Smooth muscle cell of the brain vasculature (primary cell): Measurements from ENCODE around the gene RRBP1.

Source experiments
- DNase-seq: peaks from one replicate; pipeline ENCODE4 v3.0.0-alpha.2; 2012; ENCODE audit warnings: low read depth, low spot score

Gene RRBP1

GRCh38 chr20:17609811-17610377, 72.1 kb downstream of the RRBP1 start:
- no peak for DNase-seq

DNA sequence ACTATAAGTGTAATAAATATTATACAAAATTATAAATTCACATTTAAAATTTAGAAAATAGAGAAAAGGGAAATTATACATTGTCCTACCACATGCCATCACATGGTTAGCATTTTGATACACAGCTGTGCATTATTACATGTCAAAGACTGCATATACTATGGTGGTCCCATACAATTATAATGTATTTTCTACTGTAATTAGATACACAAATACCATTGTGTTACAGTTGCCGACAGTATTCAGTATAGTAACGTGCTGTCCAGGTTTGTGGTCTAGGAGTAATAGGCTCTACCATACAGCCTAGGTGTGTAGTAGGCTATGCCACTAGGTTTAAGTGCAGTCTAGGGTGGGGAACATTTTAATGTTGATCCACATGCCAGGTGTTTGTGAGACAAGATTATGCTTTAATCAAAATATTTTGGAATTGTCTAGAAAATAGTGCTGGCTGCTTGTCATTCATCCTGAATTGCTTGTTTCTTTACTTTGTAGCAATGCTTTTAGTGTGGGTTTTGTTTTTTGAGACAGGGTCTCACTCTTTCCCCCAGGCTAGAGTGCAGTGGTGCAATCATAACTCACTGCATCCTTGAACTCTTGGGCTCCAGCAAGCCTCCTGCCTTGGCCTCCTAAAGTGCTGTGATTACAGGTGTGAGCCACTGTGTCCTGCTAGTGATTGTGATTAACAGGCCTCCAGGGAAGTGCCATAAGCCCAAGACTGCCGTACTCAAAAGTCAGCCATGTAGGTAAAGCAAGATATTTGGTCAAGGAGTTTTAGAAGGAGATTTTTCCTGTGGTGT, 73.1 kb downstream of the RRBP1 start:
- DNase-seq: no peak

DNA sequence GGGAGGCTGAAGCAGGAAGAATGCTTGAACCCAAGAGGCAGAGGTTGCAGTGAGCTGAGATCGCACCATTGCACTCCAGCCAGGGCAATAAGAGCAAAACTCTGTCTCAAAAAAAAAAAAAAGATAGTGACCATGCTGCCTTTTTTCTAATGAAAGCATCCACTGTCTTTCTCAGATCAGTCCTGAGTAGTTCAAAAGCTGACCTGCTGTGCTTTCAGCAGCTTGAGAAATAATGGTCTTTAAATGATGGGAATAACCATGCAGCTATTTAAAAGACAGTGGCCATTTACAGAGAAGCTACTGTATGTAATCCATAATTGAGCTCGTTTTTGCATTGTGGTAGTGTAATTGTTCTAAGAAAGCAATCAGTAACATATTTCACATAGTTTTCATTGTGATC, 76.0 kb downstream of the RRBP1 start:
- DNase-seq: no peak

GRCh38 chr20:17605131-17605660, 76.8 kb downstream of the RRBP1 start:
- DNase-seq: no peak

- DNase-seq: no peak
Observed at GRCh38 chr20:17602493-17602892, 79.5 kb downstream of the RRBP1 start.

DNA sequence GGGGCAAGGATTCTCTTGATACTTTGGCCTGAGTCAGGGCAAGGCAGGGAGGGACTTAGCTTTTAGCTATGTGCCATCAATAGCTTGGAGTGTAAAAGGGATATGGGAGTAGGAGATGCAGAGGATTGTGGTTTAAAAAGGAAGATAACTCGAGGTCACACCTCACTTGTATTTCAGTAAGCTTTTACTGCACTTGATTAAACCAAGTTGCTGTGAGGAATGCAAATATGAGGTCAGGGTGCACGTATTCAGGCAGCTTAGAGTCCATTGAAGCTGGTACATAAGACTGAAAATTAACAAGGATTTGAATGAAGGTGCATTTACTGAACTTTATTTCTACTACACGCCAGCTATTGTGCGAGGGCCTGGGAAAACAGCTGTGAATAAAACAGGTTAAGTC, 80.1 kb downstream of the RRBP1 start:
- DNase-seq: no peak

DNA sequence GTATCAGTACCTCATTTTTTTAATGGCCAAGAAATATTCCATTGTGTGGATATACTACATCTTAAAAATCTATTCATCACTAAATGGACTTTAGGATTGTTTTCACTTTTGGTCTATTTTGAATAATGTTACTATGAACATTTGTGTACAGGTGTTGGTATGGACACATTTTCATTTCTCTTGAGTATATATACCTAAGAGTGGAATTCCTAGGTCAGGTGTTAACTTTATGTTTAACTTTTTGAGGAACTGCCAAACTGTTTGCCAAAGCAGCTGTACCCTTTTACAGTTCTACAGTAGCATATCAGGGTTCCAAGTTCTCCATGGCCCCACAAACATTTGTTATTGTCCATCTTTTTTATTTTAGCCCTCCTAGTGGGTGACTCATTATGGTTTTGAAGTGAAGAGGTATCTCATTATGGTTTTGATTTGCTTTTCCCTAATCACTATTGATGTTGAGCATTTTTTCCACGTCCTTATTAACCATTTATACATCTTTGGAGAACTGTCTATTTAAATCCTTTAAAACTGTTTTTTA, 84.0 kb downstream of the RRBP1 start:
- no peak for DNase-seq

- DNase-seq: no peak
Observed at GRCh38 chr20:17595856-17596255, 86.2 kb downstream of the RRBP1 start.

DNA sequence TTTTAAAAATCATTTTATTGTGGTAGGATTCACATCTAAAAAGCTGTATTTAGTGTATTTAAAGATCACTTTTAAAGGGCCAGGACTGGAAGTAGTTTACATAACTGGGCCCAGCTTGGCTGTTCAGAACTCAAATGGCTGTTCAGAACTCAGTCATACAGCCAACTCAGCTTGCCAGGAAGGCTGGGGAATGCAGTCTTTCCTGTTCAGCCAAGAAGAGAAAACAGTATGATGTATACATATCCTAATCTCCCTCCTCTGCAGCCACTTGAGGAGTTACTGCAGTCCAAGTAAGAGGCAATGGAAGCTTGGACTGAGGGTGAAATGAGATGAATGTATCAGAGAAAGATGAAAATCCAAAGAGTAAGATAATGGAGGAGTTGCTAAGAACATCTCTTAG, 87.6 kb downstream of the RRBP1 start:
- no peak for DNase-seq

GRCh38 chr20:17593902-17594301, 88.1 kb downstream of the RRBP1 start:
- no peak for DNase-seq

DNA sequence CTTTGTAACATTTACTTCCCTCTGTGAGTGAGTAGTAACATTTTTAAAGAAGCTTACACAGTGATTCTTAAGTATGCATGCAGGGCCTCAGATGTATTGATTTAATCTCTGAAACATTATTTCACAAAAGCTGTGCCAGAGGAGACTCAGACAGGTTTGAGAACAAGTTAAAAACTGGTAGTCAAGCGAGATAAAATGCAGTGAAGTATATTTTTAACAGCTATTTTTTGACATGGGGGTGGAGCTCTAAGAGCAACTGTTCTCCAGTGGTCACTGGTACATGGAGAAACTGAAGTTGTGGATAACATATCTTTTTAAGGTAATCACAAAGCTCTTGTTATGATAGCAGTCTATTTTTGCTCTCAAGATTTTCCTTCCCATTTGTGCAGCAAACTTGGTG, 91.8 kb downstream of the RRBP1 start:
- no peak for DNase-seq

DNA sequence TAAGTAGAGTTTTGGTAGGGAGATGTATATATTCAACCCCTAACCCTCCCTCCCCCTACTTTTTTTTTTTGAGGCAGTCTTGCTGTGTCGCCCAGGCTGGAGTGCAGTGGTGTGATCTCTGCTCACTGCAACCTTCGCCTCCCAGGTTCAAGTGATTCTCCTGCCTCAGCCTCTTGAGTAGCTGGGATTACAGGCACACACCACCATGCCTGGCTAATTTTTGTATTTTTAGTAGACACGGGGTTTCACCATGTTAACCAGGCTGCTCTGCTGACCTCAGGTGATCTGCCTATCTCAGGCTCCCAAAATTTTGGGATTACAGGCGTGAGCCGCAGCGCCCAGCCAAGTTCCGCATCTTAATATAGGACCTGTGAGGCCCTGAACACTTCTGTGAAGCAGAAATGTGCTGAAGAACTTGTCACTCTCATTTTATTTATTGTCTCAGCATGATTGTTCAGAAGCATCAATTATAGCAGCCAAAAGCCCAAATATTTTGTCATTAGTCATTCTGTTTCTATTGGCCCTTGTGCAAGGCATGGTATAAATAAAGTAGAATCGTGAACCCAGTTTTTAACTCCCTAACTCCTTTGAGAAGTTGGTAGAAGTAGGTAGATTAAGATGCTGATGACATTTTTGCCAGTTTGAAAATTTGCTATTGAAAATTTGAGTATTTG, 92.7 kb downstream of the RRBP1 start:
- DNase-seq: no peak

- no peak for DNase-seq
Observed at GRCh38 chr20:17587824-17588223, 94.2 kb downstream of the RRBP1 start.

DNA sequence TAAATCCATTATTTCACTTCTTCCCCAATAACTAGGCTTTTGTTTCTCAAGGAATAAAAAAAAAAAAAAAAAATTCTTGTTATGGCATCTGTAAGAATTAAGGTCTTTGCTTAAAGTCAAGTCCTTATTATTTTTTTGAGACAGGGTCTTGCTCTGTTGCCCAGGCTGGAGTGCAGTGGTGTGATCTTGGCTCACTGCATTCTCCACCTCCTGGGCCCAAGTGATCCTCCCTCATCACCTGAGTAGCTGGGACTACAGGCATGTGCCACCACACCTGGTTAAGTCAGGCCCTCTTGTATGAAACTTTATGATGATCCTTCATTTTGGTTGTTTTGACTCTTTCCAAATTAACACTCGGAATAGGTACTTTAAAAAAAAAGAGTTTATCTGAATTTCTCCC, 94.9 kb downstream of the RRBP1 start:
- no peak for DNase-seq

DNA sequence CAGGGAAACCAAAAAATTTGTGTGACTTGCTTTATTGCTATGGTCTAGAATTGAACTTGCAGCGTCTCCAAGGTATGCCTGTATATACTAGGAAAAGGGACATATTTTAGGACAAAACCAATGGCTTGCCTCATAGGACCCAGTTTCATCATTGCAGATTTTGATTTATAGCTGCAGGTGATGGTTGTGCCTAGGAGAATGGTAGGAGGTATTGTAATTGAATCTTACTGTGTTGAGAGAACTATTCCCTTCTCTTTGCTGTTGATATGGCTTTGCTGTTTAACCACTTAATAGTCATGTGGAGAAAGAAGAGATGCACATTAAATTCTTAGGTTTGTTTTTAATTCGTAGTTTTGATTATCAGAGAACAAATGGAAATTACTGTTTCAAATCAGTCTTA, 95.8 kb downstream of the RRBP1 start:
- no peak for DNase-seq

DNA sequence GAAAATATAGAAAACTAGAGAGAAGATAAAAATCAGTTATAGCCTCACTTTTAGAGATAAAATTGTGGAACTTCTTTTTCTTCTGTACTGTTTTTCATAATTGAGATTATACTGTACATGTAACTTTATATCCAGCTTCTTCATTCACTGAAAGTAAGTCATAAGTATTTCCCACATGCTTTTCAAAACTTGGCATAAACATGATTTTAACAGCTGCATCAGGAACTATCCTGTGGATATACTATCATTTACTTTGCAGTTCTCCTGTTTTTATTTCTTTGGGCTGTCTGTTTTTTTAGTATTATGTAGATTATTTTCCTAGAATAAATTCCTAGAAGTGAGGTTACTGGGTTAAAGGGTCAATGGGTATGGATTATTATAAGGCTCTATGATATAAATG, 97.4 kb downstream of the RRBP1 start:
- DNase-seq: peak; percentile 49

DNA sequence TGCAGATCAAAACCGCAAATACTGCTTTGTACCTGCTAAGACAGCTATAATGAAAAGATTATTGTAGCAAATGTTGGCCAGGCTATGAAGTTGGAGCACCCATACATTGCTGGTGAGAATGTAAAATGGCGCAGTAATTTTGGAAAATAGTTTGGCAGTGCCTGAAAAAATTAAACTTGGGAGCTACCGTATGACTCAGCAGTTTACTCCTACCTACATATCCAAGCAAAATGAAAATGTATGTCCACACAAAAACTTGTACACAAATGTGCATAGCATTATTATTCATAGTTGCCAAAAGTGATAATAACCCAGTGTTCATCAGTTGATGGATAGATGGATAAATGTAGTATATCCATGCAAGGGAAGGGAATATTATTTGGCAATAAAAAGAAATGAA, 98.9 kb downstream of the RRBP1 start:
- no peak for DNase-seq

DNA sequence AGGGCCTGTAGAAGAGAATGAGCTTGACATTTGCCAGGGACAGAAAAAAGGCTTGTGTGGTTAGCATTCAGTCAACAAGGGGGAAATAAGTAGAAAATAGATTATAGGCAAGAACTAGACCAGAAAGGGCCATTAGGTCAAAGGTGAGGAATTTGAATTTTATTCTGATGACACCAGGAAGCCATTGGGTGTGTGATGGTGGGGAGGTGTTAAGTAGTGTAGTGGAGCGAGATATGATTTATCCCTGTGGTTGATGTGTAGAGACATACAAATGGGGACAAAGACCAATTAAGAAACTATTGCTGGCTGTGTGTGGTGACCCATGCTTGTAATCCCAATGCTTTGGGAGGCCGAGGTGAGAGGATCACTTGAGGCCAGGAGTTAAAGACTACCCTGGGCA, 101.1 kb downstream of the RRBP1 start:
- DNase-seq: no peak

GRCh38 chr20:17579369-17580039, 102.5 kb downstream of the RRBP1 start:
- DNase-seq: no peak

DNA sequence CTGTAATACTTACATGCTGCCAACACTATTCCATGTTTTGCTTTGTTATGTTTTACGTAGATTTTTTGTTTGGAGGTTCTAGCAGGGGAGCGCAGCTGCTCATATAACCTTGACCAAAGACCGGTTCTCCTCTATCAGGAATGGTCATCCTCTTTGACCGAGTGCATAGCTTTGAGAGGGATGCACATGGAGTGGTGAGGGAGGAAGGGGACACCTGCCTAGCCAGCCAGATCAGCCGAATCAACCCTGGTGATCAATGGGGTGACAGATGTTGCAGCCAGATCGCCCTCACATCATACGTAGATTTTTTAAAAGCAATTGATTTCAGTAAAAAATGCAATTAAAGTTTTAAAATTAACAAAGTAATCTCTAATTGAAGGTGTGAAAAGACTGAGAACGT, 105.8 kb downstream of the RRBP1 start:
- DNase-seq: no peak

DNA sequence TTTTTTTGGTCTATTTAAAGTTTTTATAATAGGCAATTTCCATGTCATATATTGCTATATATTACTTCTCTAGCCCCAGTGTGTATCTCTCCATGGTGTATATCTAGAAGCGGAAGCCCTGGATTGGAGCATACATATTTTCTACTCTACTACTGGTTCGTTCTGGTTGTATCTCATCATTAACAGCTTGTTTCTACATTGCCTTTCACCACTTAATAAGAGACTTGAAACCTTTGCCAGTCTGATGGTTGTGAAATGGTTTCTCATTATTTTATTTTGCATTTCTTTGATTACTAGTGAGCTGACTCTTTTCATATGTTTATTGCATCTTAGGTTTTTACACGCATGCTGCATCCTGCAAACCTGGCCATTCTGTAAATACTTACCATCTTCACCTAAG, 108.6 kb downstream of the RRBP1 start:
- no peak for DNase-seq

GRCh38 chr20:17572034-17572638, 109.9 kb downstream of the RRBP1 start:
- DNase-seq: no peak
